SK-N-SH treated with all-trans-retinoic acid at 6 μM for 48 hours (cell line): ENCODE measurements around the gene IFNL3.

ENCODE experiments used
- CSDC2 ChIP-seq: fragments of 250-450 bp; sonication (Bioruptor Pico); IDR thresholded peaks from 2 replicates; pipeline ENCODE4 v1.5.0; 2020; ENCODE audit warnings: mild to moderate bottlenecking, moderate library complexity
- TCF4 ChIP-seq: fragments of 250-450 bp; sonication (Bioruptor Pico); IDR thresholded peaks from 2 replicates; pipeline ENCODE4 v1.8.0; 2021; ENCODE audit warnings: mild to moderate bottlenecking, moderate library complexity, borderline replicate concordance
- TOX ChIP-seq: fragments of 250-450 bp; sonication (Bioruptor Pico); IDR thresholded peaks from 2 replicates; pipeline ENCODE4 v1.8.0; 2021; ENCODE audit warnings: mild to moderate bottlenecking, moderate library complexity, borderline replicate concordance
- ZC3H10 ChIP-seq: fragments of 250-450 bp; sonication (Bioruptor Pico); IDR thresholded peaks from 2 replicates; pipeline ENCODE4 v1.5.1; 2021; ENCODE audit warnings: mild to moderate bottlenecking, moderate library complexity
- ZFP30 ChIP-seq: fragments of 450-650 bp; formaldehyde crosslinking; IDR thresholded peaks from 2 replicates; pipeline ENCODE4 v1.5.0; 2022; ENCODE audit warnings: mild to moderate bottlenecking, moderate library complexity
- TF ChIP-seq, protein P1 (sequence below): fragments of 250-450 bp; sonication (Bioruptor Pico); IDR thresholded peaks from 2 replicates; pipeline ENCODE4 v1.8.0; 2020; ENCODE audit warnings: mild to moderate bottlenecking, moderate library complexity, borderline replicate concordance
- TF ChIP-seq, protein P2 (sequence below): fragments of 250-450 bp; sonication (Bioruptor Pico); IDR thresholded peaks from 2 replicates; pipeline ENCODE4 v1.8.0; 2021; ENCODE audit warnings: low read depth, mild to moderate bottlenecking, moderate library complexity, borderline replicate concordance

DNA sequence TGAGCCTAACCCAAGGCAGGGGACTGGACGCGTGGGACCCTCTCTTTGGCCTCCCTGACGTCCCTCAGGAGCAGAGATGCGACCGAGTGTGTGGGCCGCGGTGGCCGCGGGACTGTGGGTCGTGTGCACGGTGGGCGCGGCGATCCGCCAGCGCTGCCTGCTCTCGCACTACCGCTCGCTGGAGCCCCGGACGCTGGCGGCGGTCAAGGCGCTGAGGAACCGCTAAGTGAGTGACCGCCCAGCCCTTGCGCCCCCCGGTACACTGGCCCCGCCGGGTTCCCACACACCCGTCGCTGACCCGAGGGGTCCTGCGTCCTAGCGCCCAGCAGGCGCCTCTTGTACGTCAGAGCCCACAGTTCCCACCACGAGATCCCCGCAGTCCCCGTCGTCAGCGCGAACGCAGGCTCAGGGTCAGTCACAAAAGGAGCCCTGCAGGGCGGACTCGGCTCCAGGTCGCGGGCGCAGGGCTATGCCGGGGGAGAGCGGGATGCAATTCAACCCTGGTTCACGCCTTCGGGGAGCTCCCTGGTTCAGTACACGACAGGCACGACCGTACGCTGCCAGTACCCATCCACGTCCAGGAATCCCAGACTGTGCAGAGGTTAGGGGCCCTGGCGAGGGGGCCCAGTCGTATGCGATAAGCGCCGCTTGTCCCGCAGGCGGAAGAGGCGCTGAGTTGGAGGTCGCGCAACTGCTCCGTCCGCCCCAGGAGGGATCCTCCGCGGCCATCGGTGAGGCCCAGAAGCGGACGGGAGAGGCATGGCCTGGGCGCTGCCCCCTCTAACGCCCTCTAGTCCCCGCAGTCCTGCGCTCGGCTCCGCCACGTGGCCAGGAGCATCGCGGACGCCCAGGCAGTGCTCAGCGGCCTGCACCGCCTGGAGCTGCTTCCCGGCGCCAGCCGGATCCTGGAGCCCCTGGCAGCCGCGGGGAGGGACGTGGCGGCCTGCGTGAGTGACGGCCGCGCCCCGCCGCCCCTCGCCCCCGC is 19.8 kb upstream of the IFNL3 start:
- TF ChIP-seq, protein P1, sequence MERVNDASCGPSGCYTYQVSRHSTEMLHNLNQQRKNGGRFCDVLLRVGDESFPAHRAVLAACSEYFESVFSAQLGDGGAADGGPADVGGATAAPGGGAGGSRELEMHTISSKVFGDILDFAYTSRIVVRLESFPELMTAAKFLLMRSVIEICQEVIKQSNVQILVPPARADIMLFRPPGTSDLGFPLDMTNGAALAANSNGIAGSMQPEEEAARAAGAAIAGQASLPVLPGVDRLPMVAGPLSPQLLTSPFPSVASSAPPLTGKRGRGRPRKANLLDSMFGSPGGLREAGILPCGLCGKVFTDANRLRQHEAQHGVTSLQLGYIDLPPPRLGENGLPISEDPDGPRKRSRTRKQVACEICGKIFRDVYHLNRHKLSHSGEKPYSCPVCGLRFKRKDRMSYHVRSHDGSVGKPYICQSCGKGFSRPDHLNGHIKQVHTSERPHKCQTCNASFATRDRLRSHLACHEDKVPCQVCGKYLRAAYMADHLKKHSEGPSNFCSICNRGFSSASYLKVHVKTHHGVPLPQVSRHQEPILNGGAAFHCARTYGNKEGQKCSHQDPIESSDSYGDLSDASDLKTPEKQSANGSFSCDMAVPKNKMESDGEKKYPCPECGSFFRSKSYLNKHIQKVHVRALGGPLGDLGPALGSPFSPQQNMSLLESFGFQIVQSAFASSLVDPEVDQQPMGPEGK (CRISPR knock-in tag) = no peak
- no peak for TF ChIP-seq CSDC2 (CRISPR knock-in tag)
- TF ChIP-seq ZFP30 = no peak
- no peak for TF ChIP-seq TOX (CRISPR knock-in tag)
- TF ChIP-seq, protein P2, sequence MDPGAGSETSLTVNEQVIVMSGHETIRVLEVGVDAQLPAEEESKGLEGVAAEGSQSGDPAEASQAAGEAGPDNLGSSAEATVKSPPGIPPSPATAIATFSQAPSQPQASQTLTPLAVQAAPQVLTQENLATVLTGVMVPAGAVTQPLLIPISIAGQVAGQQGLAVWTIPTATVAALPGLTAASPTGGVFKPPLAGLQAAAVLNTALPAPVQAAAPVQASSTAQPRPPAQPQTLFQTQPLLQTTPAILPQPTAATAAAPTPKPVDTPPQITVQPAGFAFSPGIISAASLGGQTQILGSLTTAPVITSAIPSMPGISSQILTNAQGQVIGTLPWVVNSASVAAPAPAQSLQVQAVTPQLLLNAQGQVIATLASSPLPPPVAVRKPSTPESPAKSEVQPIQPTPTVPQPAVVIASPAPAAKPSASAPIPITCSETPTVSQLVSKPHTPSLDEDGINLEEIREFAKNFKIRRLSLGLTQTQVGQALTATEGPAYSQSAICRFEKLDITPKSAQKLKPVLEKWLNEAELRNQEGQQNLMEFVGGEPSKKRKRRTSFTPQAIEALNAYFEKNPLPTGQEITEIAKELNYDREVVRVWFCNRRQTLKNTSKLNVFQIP (CRISPR knock-in tag) = no peak
- TF ChIP-seq ZC3H10 (CRISPR knock-in tag) = no peak
- no peak for TF ChIP-seq TCF4 (CRISPR knock-in tag)
